H1 (cell line): ENCODE data around the gene PEX3. TPM values are rescaled to one million over a fixed set of nuclear protein-coding genes. Genes with fewer than 3 reads are reported as not detected.
A peak's percentile ranks its signal among the peaks of the same experiment; 100 is the strongest.

ENCODE experiments used
- CTCF ChIA-PET: fragments of 300-600 bp; sonication (Branson Sonifier 250); formaldehyde crosslinking; loops from one replicate; lab custom pipeline; 2021; ENCODE audit not compliant: partially characterized antibody; lab: Charles Lee
- POLR2A ChIA-PET: fragments of 300-600 bp; sonication (Branson Sonifier 250); formaldehyde crosslinking; loops from one replicate; lab custom pipeline; 2021; ENCODE audit warnings: inconsistent platforms; ENCODE audit not compliant: partially characterized antibody; lab: Charles Lee
- DNase-seq, 2 experiments: peaks; one replicate each; pipeline versions ENCODE4 v3.0.0 to v3.0.0-alpha.2; 2010 to 2022; ENCODE audit warnings: low spot score in 2 of 2, low read depth in 1 of 2, mixed read lengths in 1 of 2
- FAIRE-seq: peaks from 2 replicates; lab custom pipeline; 2011; peaks lifted over from hg19 to GRCh38; lab: Jason Lieb, UNC
- H2AFZ ChIP-seq: 2 replicates; pipeline ENCODE4 v1.8.1; 2012; ENCODE audit warnings: low read length, inconsistent platforms
- H2AK5ac ChIP-seq: 2 replicates; pipeline ENCODE4 v1.6.1; 2013; ENCODE audit warnings: low read depth, low read length
- H2BK120ac ChIP-seq: replicated peaks from 2 replicates; pipeline ENCODE3; 2013; ENCODE audit warnings: low read depth, low read length, inconsistent platforms
- H2BK12ac ChIP-seq: 2 replicates; pipeline ENCODE4 v1.6.1; 2013; ENCODE audit warnings: low read depth, low read length
- H2BK15ac ChIP-seq: 2 replicates; pipeline ENCODE4 v1.6.1; 2013; ENCODE audit warnings: low read length
- H2BK20ac ChIP-seq: 2 replicates; pipeline ENCODE4 v1.6.1; 2013; ENCODE audit warnings: low read length
- H2BK5ac ChIP-seq: 2 replicates; pipeline ENCODE4 v1.6.1; 2013; ENCODE audit warnings: low read depth, low read length
- H3K14ac ChIP-seq: 2 replicates; pipeline ENCODE4 v1.6.1; 2013; ENCODE audit warnings: inconsistent platforms; ENCODE audit not compliant: insufficient read length
- H3K18ac ChIP-seq: 2 replicates; pipeline ENCODE4 v1.6.1; 2013; ENCODE audit warnings: low read length; ENCODE audit errors: extremely low read depth
- H3K23ac ChIP-seq: 2 replicates; pipeline ENCODE4 v1.6.1; 2013; ENCODE audit warnings: inconsistent platforms; ENCODE audit not compliant: insufficient read length
- H3K23me2 ChIP-seq: 2 replicates; pipeline ENCODE4 v1.6.1; 2013; ENCODE audit warnings: low read depth, low read length
- H3K27ac ChIP-seq: 2 replicates; pipeline ENCODE4 v1.6.1; 2011; ENCODE audit warnings: low read depth, low read length, inconsistent platforms
- H3K27me3 ChIP-seq, 4 experiments: replicated peaks in 1 of 4; 1 replicate in 1 of 4; 2 replicates in 3 of 4; pipeline versions ENCODE4 v1.6.1 to v1.8.1; 2011 to 2013; ENCODE audit warnings: low read length in 3 of 4, mild to moderate bottlenecking in 3 of 4, inconsistent platforms in 2 of 4, mixed read lengths in 2 of 4, moderate library complexity in 1 of 4; ENCODE audit not compliant: control insufficient read depth in 3 of 4, insufficient read depth in 3 of 4; ENCODE audit errors: extremely low read depth in 1 of 4
- H3K36me3 ChIP-seq, 4 experiments: 2 replicates each; pipeline versions ENCODE4 v1.6.1 to v1.8.1; 2011 to 2013; ENCODE audit warnings: mild to moderate bottlenecking in 4 of 4, low read length in 3 of 4, moderate library complexity in 2 of 4, control low read depth in 1 of 4, inconsistent platforms in 1 of 4; ENCODE audit not compliant: insufficient read depth in 4 of 4, control insufficient read depth in 2 of 4
- H3K4ac ChIP-seq: replicated peaks from 2 replicates; pipeline ENCODE3; 2013; ENCODE audit warnings: low read length, low read depth, mixed read lengths, inconsistent platforms; ENCODE audit not compliant: insufficient read length
- H3K4me1 ChIP-seq, 4 experiments: replicated peaks in 1 of 4; 1 replicate in 1 of 4; 2 replicates in 3 of 4; pipeline versions ENCODE4 v1.6.1 to v1.8.1; 2011 to 2013; ENCODE audit warnings: low read length in 3 of 4, inconsistent platforms in 2 of 4, mixed read lengths in 1 of 4; ENCODE audit not compliant: insufficient read depth in 4 of 4, control insufficient read depth in 3 of 4
- H3K4me2 ChIP-seq, 2 experiments: 2 replicates each; pipeline versions ENCODE4 v1.6.1 to v1.8.1; 2011 to 2013; ENCODE audit warnings: low read depth in 2 of 2, low read length in 2 of 2, control low read depth in 1 of 2, inconsistent platforms in 1 of 2, mild to moderate bottlenecking in 1 of 2; ENCODE audit not compliant: insufficient read depth in 1 of 2
- H3K4me3 ChIP-seq, 4 experiments: fragments of 200-600, 300-600 bp in 1 of 4; sonication (generic), shearing (Covaris generic), sonication (Bioruptor Twin) in 1 of 4; 2 replicates each; pipeline versions ENCODE4 v1.5.1 to v1.8.1; 2011 to 2016; ENCODE audit warnings: low read length in 4 of 4, low read depth in 3 of 4, control low read depth in 2 of 4, inconsistent platforms in 2 of 4, mild to moderate bottlenecking in 2 of 4, mixed read lengths in 1 of 4, moderate library complexity in 1 of 4; ENCODE audit not compliant: insufficient read depth in 2 of 4; ENCODE audit errors: extremely low read depth in 1 of 4
- H3K56ac ChIP-seq: replicated peaks from 2 replicates; pipeline ENCODE3; 2013; ENCODE audit warnings: low read depth, mild to moderate bottlenecking, mixed read lengths, low read length, inconsistent platforms; ENCODE audit not compliant: insufficient read length
- H3K79me1 ChIP-seq: 2 replicates; pipeline ENCODE4 v1.6.1; 2013; ENCODE audit warnings: low read depth, low read length, control low read depth
- H3K79me2 ChIP-seq, 2 experiments: 2 replicates each; pipeline versions ENCODE4 v1.6.1 to v1.8.1; 2012 to 2013; ENCODE audit warnings: low read length in 2 of 2, mild to moderate bottlenecking in 2 of 2, inconsistent platforms in 1 of 2; ENCODE audit not compliant: insufficient read depth in 2 of 2, control insufficient read depth in 1 of 2
- H3K9ac ChIP-seq, 4 experiments: replicated peaks in 1 of 4; 1 replicate in 1 of 4; 2 replicates in 3 of 4; pipeline versions ENCODE4 v1.6.1 to v1.8.1; 2011 to 2013; ENCODE audit warnings: low read depth in 3 of 4, low read length in 3 of 4, control low read depth in 2 of 4, mild to moderate bottlenecking in 2 of 4, moderate library complexity in 2 of 4, inconsistent platforms in 1 of 4; ENCODE audit errors: extremely low read depth in 1 of 4
- H3K9me3 ChIP-seq, 2 experiments: 2 replicates each; pipeline versions ENCODE4 v1.6.1 to v1.8.1; 2012 to 2013; ENCODE audit warnings: mild to moderate bottlenecking in 2 of 2, moderate library complexity in 2 of 2, control low read depth in 1 of 2, inconsistent platforms in 1 of 2, low read depth in 1 of 2, low read length in 1 of 2, mixed read lengths in 1 of 2; ENCODE audit not compliant: insufficient read depth in 2 of 2
- H4K20me1 ChIP-seq, 2 experiments: replicated peaks in 1 of 2; 2 replicates each; pipeline versions ENCODE3 to v1.8.1; 2011 to 2013; ENCODE audit warnings: inconsistent platforms in 2 of 2, low read length in 2 of 2, mild to moderate bottlenecking in 1 of 2; ENCODE audit not compliant: insufficient read depth in 2 of 2, control insufficient read depth in 1 of 2
- H4K5ac ChIP-seq: 2 replicates; pipeline ENCODE4 v1.6.1; 2013; ENCODE audit warnings: low read length, low read depth, mixed read lengths, inconsistent platforms; ENCODE audit not compliant: insufficient read length
- H4K8ac ChIP-seq: 2 replicates; pipeline ENCODE4 v1.8.0; 2013; ENCODE audit warnings: mild to moderate bottlenecking, moderate library complexity, low read length, inconsistent platforms; ENCODE audit not compliant: insufficient read depth; ENCODE audit errors: extremely low read depth
- H4K91ac ChIP-seq: replicated peaks from 2 replicates; pipeline ENCODE3; 2013; ENCODE audit warnings: low read length, mixed read lengths, inconsistent platforms; ENCODE audit not compliant: insufficient read length
- BACH1 ChIP-seq: IDR thresholded peaks from 2 replicates; pipeline ENCODE4 v1.6.1; 2012; ENCODE audit warnings: low read length, improper control_type of control experiment
- CBX5 ChIP-seq: fragments of 300-800, 300-1000 bp; sonication (generic); IDR thresholded peaks from 2 replicates; pipeline ENCODE4 v1.7.1; 2016; ENCODE audit warnings: antibody characterized with exemption, low read length, low read depth
- FOSL1 ChIP-seq: IDR thresholded peaks from 2 replicates; pipeline ENCODE4 v1.6.1; 2011; ENCODE audit warnings: mild to moderate bottlenecking, low read depth, low read length, moderate library complexity; ENCODE audit not compliant: insufficient read depth
- KDM5A ChIP-seq: fragments of 200-600 bp; IDR thresholded peaks from 2 replicates; pipeline ENCODE4 v1.7.1; 2012; ENCODE audit warnings: mild to moderate bottlenecking, low read length, inconsistent platforms, mixed read lengths
- POLR2AphosphoS5 ChIP-seq: IDR thresholded peaks from 2 replicates; pipeline ENCODE4 v1.6.1; 2011; ENCODE audit warnings: low read depth, low read length
- POU5F1 ChIP-seq: IDR thresholded peaks from 2 replicates; pipeline ENCODE4 v1.6.1; 2011; ENCODE audit warnings: low read depth, mild to moderate bottlenecking, low read length, moderate library complexity
- RAD21 ChIP-seq, 2 experiments: IDR thresholded peaks in 1 of 2; conservative IDR thresholded peaks in 1 of 2; 2 replicates each; pipeline ENCODE4 v1.6.1; 2011; ENCODE audit warnings: low read depth in 2 of 2, low read length in 2 of 2, improper control_type of control experiment in 1 of 2, inconsistent platforms in 1 of 2, mild to moderate bottlenecking in 1 of 2, moderate library complexity in 1 of 2
- RFX5 ChIP-seq: IDR thresholded peaks from 2 replicates; pipeline ENCODE4 v1.6.1; 2011; ENCODE audit warnings: low read depth, low read length, improper control_type of control experiment, borderline replicate concordance
- RNF2 ChIP-seq: fragments of 200-900, 300-1000 bp; sonication (generic); IDR thresholded peaks from 2 replicates; pipeline ENCODE4 v1.7.1; 2016; ENCODE audit warnings: borderline replicate concordance, low read depth, mild to moderate bottlenecking, antibody characterized with exemption, low read length; ENCODE audit not compliant: poor library complexity, severe bottlenecking; ENCODE audit errors: missing control alignments
- TCF12 ChIP-seq: IDR thresholded peaks from 2 replicates; pipeline ENCODE4 v1.6.1; 2011; ENCODE audit warnings: low read depth, mild to moderate bottlenecking, low read length
- WGBS, 2 experiments: shearing (Covaris generic) in 1 of 2; methylation state at CpG; one replicate each; pipeline versions ENCODE4 v1.1.6 to v1.1.7; 2013 to 2015; ENCODE audit warnings: low lambda C conversion rate in 2 of 2, mixed read lengths in 2 of 2, inconsistent platforms in 1 of 2, low coverage in 1 of 2, missing lambda C conversion rate in 1 of 2; ENCODE audit not compliant: insufficient replicate concordance in 2 of 2, insufficient coverage in 1 of 2, insufficient read length in 1 of 2; ENCODE audit errors: extremely low coverage in 1 of 2, missing lambda C conversion rate in 1 of 2; 5-methylcytosine and 5-hydroxymethylcytosine counted together
- polyA plus RNA-seq, 7 experiments: library from polyadenylated mRNA; depleted of rRNA in 3 of 7; stranded (reverse) in 5 of 7; unstranded in 2 of 7; fragments of >200 nt in 5 of 7; fragments of 200-250 nt in 2 of 7; gene quantifications; 1 replicate in 5 of 7; 2 replicates in 1 of 7; 4 replicates in 1 of 7; pipeline versions ENCODE4 v1.2.1 to v1.2.3, GENCODE V29; 2011 to 2013; ENCODE audit warnings: missing spikeins in 2 of 7, mixed read lengths in 2 of 7
- total RNA-seq: library from RNA; stranded (reverse); fragmentation: NEBNext Ultra II Directional; extraction: Animal tissue kit (Norgen Biotek cat#: 25700); gene quantifications from 2 replicates; pipeline ENCODE4 v1.2.1, GENCODE V29; 2021

PEX3 gene
- total and polyA plus RNA-seq, 2 of the 8 experiments (the other 6 are each of a cell fraction or from before 2014, with no cell fraction given) = 8.0 to 16.8 TPM

GRCh38 chr6:143538374-143538773 lies 87.8 kb downstream of the PEX3 start:
- H4K5ac ChIP-seq = no peak overlapping the region
- no peak overlapping the region for H3K14ac ChIP-seq
- H3K4ac ChIP-seq = no peak overlapping the region
- peak overlapping the region; percentile 57; the same call in 1 of the 2 replicates for H2AK5ac ChIP-seq
- no peaks in the 10 kb centered on the region for H4K20me1 ChIP-seq
- H3K18ac ChIP-seq = no peak overlapping the region
- H2BK120ac ChIP-seq = no peak overlapping the region
- no peaks in the 10 kb centered on the region for H3K79me1 ChIP-seq
- no peak for TF ChIP-seq RAD21 (IDR thresholded peaks at IDR 0.05 in 1 of 2, conservative IDR thresholded peaks at IDR 0.05 in 1 of 2; ENCODE audit: low read depth in 2 of 2, low read length in 2 of 2)
- no peak for TF ChIP-seq FOSL1
- no peak for TF ChIP-seq POU5F1
- TF ChIP-seq KDM5A = no peak
- no peak for TF ChIP-seq CBX5
- TF ChIP-seq BACH1 = no peak
- TF ChIP-seq RNF2 = no peak
- TF ChIP-seq TCF12 = no peak
- no peak for TF ChIP-seq POLR2AphosphoS5
- no peak for TF ChIP-seq RFX5
- peaks cover 9% of the 10 kb centered on the region; the same call in 1 of the 2 replicates for H3K23me2 ChIP-seq
- FAIRE-seq (no peak), DNase-seq (no peak)
- H3K23ac ChIP-seq = no peak overlapping the region
- no peak overlapping the region for H2BK15ac ChIP-seq
- H4K8ac ChIP-seq = no peak overlapping the region
- CTCF ChIA-PET = interaction anchor here (0.6 to 9.9 kb wide), 16 partner anchors 9 to 527 kb away, joined by 3 to 77 read pairs (median 3); partner anchors contain the start of gene FUCA2
- no peak overlapping the region for H2BK12ac ChIP-seq
- H3K4me1 ChIP-seq = peaks cover 6 to 10% (median 8%) of the 10 kb centered on the region in 4 experiments
- no peak overlapping the region for H2BK20ac ChIP-seq
- H3K9ac ChIP-seq = no peak overlapping the region
- H3K27me3 ChIP-seq = peaks cover 2 to 30% (median 22%) of the 10 kb centered on the region in 4 experiments
- H2AFZ ChIP-seq = no peak overlapping the region
- no peaks in the 10 kb centered on the region for H3K79me2 ChIP-seq
- WGBS, 2 experiments = 97% methylated on average over 7 of the region's 7 CpGs; no CpG with 5 or more reads in 1 of the 2 experiments
- no peak overlapping the region for H3K27ac ChIP-seq
- H4K91ac ChIP-seq = no peak overlapping the region
- POLR2A ChIA-PET = interaction anchor here (0.8 to 3.6 kb wide), 2 partner anchors 10 to 26 kb away, joined by 3 to 24 read pairs; partner anchors contain the start of gene FUCA2
- peak overlapping the region in 1 of 2 experiments; percentile 70; a peak in 1 of 4 replicates for H3K4me2 ChIP-seq
- H2BK5ac ChIP-seq = no peak overlapping the region
- no peak overlapping the region for H3K4me3 ChIP-seq
- H3K36me3 ChIP-seq = no peaks in the 10 kb centered on the region
- H3K56ac ChIP-seq = no peak overlapping the region
- no peaks in the 10 kb centered on the region for H3K9me3 ChIP-seq
